GM21526 (cell line): ENCODE measurements around the gene PRR36.

Experiments used
- ATAC-seq: cut with Tn5 transposase; IDR thresholded peaks from one replicate; pipeline ENCODE4 v1.9.1; 2021; ENCODE audit warnings: moderate library complexity; ENCODE audit not compliant: unreplicated experiment, low FRiP score

PRR36 gene

DNA sequence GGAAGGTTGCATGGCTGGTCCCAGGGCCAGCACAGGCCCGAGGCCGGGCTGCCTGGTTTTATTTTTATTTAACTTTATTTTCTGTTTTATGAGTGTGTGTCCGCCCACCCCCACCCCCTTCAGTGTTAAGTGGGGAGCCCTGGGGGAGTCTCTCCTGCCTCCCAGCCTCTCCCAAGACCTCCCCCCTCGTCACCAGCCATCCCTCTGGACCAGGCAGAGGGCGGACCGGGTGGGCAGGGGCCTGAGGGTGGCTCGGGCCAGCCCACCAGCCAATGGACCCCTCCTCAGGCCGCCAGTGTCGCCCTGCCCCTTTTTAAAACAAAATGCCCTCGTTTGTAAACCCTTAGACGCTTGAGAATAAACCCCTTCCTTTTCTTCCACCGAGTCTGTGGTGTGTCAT, 39.9 kb upstream of the PRR36 start:
- no peak for ATAC-seq

DNA sequence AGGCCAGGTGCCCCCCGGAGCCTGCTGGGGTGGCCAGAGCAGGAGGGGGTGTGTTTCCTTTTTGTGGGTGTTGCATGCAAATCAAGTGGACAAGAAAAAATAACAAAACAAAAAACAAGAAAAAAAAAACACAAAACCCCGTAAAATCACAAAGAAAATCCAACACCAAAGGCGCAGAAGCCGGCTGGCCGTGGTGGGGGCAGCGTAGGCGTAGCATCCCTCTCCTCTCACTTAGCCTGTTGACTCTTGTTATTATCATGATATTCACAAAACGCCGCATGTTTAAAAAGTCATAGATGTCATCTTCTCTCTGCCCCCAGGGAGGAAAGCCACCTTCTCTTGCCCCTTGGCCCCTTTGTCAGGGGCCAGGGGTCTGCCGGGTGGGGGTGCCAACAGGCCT, 39.5 kb upstream of the PRR36 start:
- ATAC-seq = no peak

- no peak for ATAC-seq
Observed at GRCh38 chr19:7912697-7913564, 38.7 kb upstream of the PRR36 start.

- no peak for ATAC-seq
Observed at GRCh38 chr19:7912144-7912696, 38.0 kb upstream of the PRR36 start.

DNA sequence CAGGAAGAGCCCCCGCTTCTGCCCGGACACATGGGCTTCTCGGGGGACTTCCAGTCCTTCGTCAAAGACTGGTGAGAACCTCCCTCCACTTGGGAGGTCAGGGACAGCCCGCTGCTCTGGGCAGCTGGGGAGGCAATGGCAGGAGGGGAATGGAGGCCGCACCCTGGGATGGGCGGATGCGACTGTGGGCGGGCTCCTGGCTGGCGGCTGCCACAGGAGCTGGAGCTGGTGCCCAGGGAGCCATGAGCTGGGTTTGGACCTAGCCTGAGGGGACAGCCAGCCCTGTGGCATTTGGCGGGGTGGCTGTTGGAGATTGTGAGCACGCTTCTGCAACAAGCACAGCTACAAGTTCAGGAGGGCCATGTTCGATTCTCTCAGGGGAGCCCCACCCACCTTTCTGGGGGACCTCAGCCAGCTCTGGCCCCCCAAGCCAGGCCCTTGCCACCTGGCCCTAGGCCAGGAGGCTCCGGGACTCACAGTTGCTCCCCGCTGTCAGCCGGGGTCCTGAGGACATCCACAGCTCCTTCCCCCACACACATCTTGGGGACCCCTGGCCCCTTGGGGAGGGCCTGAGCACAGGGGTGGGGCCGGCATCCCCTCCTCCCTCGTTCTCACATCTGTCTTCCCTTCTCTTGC, 37.4 kb upstream of the PRR36 start:
- no peak for ATAC-seq

DNA sequence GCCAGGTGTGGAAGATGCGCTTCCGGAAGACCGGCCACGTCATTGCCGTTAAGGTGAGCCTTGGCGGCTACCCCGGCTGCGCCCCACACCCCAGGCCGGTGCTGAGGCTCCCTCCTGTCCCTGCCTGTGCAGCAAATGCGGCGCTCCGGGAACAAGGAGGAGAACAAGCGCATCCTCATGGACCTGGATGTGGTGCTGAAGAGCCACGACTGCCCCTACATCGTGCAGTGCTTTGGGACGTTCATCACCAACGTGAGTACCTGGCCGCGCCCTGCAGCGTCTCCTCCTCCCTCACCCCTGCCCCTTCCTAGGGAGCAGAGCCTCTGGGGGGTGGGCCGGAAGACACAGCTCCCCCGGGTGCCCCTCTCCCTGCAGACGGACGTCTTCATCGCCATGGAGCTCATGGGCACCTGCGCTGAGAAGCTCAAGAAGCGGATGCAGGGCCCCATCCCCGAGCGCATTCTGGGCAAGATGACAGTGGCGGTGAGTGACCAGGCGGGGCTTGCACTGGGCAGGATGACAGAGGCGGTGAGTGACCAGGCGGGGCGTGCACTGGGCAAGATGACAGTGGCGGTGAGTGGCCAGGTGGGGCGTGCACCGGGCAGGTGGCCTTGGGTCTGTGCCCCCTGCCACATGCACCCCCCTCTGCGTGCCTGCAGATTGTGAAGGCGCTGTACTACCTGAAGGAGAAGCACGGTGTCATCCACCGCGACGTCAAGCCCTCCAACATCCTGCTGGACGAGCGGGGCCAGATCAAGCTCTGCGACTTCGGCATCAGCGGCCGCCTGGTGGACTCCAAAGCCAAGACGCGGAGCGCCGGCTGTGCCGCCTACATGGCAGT, 36.4 kb upstream of the PRR36 start:
- no peak for ATAC-seq

DNA sequence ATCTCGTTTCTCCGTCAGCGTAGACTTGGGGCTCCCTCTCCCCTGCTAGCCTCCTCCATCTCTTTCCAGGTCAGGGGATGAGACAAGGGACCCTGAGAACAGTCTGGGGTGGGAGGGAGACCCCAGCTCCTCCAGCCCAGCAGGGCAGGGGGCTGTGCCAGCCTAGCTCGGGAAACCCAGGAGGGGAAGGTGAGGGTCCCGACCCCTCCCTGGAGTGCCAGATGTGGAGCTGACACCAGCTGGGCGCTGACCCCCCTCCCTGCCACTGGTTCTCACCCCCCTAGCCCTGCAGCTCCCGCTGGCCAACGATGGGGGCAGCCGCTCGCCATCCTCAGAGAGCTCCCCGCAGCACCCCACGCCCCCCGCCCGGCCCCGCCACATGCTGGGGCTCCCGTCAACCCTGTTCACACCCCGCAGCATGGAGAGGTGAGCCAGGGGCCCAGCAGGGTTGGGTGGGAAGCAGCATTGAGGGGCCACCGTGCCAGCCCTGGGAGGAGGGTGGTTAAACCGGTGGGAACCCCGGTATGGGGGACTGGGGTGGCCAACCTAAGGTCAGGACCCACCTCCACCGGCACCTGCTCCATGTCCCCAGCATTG, 35.4 kb upstream of the PRR36 start:
- no peak for ATAC-seq

- no peak for ATAC-seq
Observed at GRCh38 chr19:7908742-7909461, 34.7 kb upstream of the PRR36 start.

GRCh38 chr19:7908078-7908699, 34.0 kb upstream of the PRR36 start:
- no peak for ATAC-seq

DNA sequence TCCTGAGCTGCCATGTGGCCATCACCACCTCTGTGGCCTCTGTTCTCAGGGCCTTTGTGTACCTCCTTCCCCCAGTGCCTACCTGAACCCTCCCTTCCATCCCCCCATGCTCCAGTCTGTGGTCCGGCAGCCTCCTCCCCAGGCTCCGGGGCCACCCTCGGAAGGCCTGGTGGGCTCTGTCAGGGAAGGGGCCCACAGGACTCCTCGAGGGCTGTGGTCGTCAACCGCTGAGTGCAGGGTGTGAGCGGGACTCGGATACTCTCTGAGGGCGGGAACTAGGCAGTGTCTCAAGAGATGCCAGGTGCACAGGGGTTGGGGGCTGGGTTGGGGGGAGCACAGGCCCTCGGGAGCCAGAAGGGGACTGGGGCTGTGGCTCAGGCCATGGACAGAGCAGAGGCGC, 33.4 kb upstream of the PRR36 start:
- ATAC-seq = no peak

DNA sequence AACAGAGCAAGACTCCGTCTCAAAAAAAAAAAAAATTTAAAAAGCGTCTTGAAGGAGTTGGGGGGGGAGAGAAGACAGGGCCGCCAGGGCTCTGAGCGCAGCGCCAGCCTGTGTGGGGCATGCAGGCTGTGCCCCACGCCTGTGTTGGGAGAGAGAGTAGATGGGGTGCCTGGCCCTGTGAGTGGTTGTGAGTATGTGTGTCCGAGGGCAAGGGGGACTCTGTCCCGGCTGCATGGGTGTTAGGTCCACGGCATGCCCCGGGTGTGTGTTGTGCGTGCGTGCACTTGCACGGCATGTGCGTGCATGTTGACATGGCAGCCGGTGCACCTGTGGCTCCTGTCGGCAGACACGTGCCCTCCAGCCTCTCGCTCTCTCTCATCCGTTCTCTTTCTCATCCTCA, 32.9 kb upstream of the PRR36 start:
- ATAC-seq = no peak

- ATAC-seq = no peak
Observed at GRCh38 chr19:7905859-7906258, 31.7 kb upstream of the PRR36 start.

- no peak for ATAC-seq
Observed at GRCh38 chr19:7905268-7905667, 31.1 kb upstream of the PRR36 start.

DNA sequence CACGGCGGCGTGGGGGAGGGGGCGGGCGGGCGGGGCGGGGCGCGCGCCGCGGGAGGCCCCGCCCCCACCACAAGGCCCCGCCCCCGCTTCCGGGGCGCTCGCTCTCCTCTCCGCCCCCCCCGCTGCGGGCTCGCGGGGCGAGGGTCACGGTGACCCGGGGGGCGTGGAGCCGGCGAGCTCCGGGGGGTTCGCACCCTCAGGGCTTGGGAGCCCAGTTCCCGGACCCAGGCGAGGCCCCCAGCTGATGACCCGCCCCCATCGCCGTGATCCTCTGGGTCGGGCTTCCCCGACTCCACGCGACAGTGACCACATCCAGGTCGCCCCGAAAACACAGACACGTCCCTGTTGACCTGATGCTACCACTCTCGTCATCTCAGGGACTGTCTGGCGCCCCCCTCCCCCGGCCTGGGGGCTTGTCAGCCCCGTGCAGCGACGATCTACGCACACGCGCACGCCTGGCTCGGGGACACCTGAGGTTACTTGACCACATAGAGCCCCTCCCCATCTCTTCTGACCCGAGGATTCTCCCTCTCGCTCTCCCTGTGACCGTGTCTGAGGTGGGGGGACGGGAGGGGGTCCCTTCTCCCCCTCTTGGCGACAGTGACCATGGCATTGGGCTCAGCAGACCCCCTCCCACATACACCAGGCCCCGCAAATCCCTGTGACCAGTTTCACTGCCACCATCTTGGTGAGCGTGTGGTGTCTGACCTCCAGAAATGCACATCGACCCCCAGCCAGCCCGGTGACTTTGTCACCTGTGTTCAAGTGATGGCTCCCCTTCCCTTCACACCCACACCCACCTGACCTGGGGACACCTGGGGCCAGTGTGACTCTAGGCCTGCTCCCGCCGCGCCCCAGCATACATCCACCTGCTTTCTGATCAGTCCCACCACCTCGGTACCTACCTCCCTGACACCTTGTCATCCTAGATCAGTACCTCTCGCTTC, 30.2 kb upstream of the PRR36 start:
- peak; percentile 26 for ATAC-seq

DNA sequence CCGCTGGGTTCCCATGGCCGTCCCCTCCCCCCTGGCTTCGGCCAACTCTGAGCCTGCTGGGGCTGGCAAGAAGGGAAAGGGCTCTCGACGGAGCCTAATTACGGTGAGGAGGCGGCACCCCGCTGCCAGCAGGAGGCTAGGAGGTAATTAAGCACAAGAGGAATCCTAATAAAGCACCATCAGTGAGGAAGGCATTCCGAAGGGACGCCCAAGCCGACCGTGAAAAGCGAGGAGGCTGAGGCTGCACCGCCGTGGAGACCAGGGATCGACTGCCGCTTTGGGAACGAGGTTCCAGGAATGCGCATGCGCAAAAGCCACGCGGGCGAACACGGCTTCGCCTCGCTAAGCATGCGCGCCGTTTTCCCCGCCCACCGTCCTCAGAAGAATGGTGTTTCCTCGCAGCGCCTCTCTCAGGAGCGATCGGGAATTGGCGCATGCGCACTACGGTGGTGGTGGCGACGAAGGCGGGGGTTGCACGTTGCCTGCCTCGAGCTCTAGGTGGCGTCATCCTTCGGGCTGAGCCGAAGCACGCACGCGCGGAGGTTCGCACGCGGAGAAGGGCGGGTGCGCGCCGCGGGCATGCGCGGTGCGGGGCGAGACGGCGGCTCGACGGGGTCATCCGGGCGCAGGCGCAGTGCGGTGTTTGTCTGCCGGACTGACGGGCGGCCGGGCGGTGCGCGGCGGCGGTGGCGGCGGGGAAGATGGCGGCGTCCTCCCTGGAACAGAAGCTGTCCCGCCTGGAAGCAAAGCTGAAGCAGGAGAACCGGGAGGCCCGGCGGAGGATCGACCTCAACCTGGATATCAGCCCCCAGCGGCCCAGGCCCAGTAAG, 29.3 kb upstream of the PRR36 start, which contains the start of gene MAP2K7:
MAP2K7 (plus strand) TSS at position 634 of the 830 bp plus-strand sequence; CDS start at position 702, 68 bp downstream.
- ATAC-seq = peak; percentile 67

GRCh38 chr19:7902796-7903243, 28.6 kb upstream of the PRR36 start:
- ATAC-seq = no peak

DNA sequence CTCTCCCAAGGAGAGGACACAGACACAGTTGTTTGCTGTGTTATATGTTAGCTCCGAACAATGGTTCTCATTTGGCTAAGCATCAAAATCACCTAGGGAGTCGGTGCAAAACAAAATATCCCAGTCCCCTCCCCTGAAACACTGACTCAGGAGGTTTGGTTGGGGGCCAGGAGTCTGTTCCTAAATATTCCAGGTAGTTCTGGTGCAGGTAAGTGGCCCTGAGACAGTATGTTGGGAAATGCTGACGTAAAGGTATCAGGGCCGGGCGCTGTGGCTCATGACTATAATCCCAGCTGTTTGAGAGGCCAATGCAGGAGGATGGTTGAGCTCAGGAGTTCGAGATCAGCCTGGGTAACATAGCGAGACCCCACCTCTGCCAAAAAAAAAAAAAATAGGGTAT, 27.1 kb upstream of the PRR36 start:
- no peak for ATAC-seq
